ENCODE results near the gene SPDEF. TPM values are rescaled to one million over a fixed set of nuclear protein-coding genes. Genes with fewer than 3 reads are reported as not detected.

The SPDEF gene
- total and polyA plus RNA-seq, 2 of the 13 experiments (the other 11 are each of a cell fraction or from before 2014, with no cell fraction given) = not detected

- no peak for DNase-seq (ENCODE audit: low spot score)
- Histone ChIP-seq H2AFZ (ENCODE audit: low read length) (no peak overlapping the region), H3K4me3 (replicated peaks in 1 of 3; ENCODE audit: insufficient read depth in 1 of 3, low read depth in 2 of 3, low read length in 3 of 3) (no peak overlapping the region), H3K4me2 (ENCODE audit: low read depth, low read length) (no peak overlapping the region), H3K4me1 (ENCODE audit: insufficient read depth, low read length) (peaks cover 10% of the 10 kb centered on the region; the same call in 1 of the 2 replicates), H3K27me3 (ENCODE audit: control insufficient read depth in 1 of 2, insufficient read depth in 2 of 2, low read length in 2 of 2) (peaks cover 4 to 66% of the 10 kb centered on the region in 2 experiments; a peak in 4 of 5 replicates), H3K79me2 (ENCODE audit: insufficient read depth, low read length) (no peaks in the 10 kb centered on the region), H4K20me1 (ENCODE audit: insufficient read depth, low read length) (no peaks in the 10 kb centered on the region), H3K9me3 (ENCODE audit: low read length) (no peaks in the 10 kb centered on the region), H3K36me3 (replicated peaks in 1 of 2; ENCODE audit: control insufficient read depth in 1 of 2, insufficient read depth in 2 of 2, low read length in 2 of 2) (no peaks in the 10 kb centered on the region), H3K27ac (ENCODE audit: extremely low read length, insufficient read depth, low read length) (no peak overlapping the region), H3K9ac (ENCODE audit: insufficient read depth, low read depth, low read length) (no peak overlapping the region)
- intact Hi-C loops (cut with micrococcal nuclease; ENCODE audit: unreplicated experiment) = no loop called here
- TF ChIP-seq ZNF768 (CRISPR knock-in tag; IDR thresholded peaks at IDR 0.05) (peak; percentile 94), ZBTB37 (CRISPR knock-in tag; IDR thresholded peaks at IDR 0.05) (no peak), CSRNP1 (CRISPR knock-in tag; IDR thresholded peaks at IDR 0.05) (no peak), KIAA2018 (CRISPR knock-in tag; IDR thresholded peaks at IDR 0.05; ENCODE audit: borderline replicate concordance) (no peak), MAX (IDR thresholded peaks at IDR 0.05) (no peak), ZBTB26 (CRISPR knock-in tag; IDR thresholded peaks at IDR 0.05; ENCODE audit: borderline replicate concordance) (no peak), ZNF660 (CRISPR knock-in tag; IDR thresholded peaks at IDR 0.05; ENCODE audit: borderline replicate concordance, low read depth) (no peak)
- in situ Hi-C loops (cut with HindIII; ENCODE audit: extremely low pct_ligation_motif_present, low pct_unique_long_range_greater_than_20kb) = no loop called here
- FAIRE-seq = no peak
- ChIA-PET CTCF (ENCODE audit: low intra/inter-chr PET ratio, low total read pairs) (no interaction called here), POLR2A (no interaction called here)
- no peak for ATAC-seq
- no TSS peak for BruUV-seq (replicated peaks)
- 47% methylated on average over 5 of the region's 8 CpGs for WGBS (ENCODE audit: low lambda C conversion rate)
Observed at GRCh38 chr6:34519971-34520644, 36.0 kb downstream of the SPDEF start.

All from HepG2 (cell line).